Measurements from ENCODE around the gene DEFB113. TPM values are rescaled to one million over a fixed set of nuclear protein-coding genes. Genes with fewer than 3 reads are reported as not detected.

The DEFB113 gene
- total and polyA plus RNA-seq, 2 donors from 2014 or later, result not detected

DNA sequence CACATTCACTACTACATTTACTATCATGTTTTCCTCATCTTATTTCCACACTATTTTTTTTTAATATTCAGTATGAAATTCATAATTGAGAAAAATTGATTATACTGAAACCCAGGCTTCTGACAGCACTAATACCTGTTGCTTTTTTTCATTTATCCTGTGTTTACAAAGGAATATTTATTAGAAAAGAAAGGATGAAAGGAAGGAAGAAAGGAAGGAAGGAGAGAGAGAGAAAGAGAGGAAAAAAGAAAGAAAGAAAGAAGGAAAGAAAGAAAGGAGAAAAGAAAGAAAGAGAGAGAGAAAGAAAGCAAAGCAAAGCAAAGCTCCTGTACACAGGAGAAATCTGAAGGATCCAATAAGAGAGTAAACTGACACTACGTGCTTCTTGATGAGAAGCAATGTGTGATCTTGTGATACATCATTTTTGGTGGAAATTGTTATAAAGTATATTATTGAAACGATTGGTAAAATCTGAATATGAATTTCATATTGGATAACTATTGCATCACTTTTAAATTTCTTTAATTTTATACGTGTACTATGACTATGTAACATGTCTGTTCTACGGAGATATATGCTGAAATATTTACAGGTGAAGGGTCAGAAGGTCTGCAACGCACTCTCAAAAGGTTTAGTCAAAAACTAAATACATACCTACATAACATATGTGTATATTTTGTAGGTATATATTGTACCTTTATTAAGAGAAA is 49.3 kb downstream of the DEFB113 start:
- Histone ChIP-seq H3K4me1 (ENCODE audit: control insufficient read depth in 2 of 3, insufficient read depth in 2 of 3, low read depth in 1 of 3, low read length in 3 of 3) (no peaks in the 10 kb centered on the region), H3K27me3 (ENCODE audit: control insufficient read depth, insufficient read depth, low read length) (no peaks in the 10 kb centered on the region), H3K36me3 (ENCODE audit: control insufficient read depth in 2 of 3, insufficient read depth in 3 of 3, low read length in 3 of 3) (no peaks in the 10 kb centered on the region), H3K4me3 (ENCODE audit: low read length in 3 of 3) (no peak overlapping the region), H3K27ac (ENCODE audit: low read depth in 2 of 2, low read length in 2 of 2) (no peak overlapping the region), H3K9ac (ENCODE audit: low read length in 3 of 3) (no peak overlapping the region), H3K9me3 (ENCODE audit: control insufficient read depth in 2 of 3, insufficient read depth in 1 of 3, low read length in 3 of 3) (no peaks in the 10 kb centered on the region)
- intact Hi-C loops (cut with DNase I), result no loop called here
- FAIRE-seq, result no peak
- TF ChIP-seq CTCF (IDR thresholded peaks at IDR 0.05; ENCODE audit: borderline replicate concordance, extremely low read depth, insufficient read depth), result no peak
- no peak for DNase-seq

GRCh38 chr6:49919261-49919660 is 50.2 kb downstream of the DEFB113 start:
- no peaks in the 10 kb centered on the region for H3K9me3 ChIP-seq (ENCODE audit: control insufficient read depth in 2 of 3, insufficient read depth in 1 of 3, low read length in 3 of 3)
- no peak overlapping the region for H3K4me3 ChIP-seq (ENCODE audit: low read length in 3 of 3)
- peak in 1 of 5 donors; percentile 8 for DNase-seq
- no peak for TF ChIP-seq CTCF (IDR thresholded peaks at IDR 0.05; ENCODE audit: borderline replicate concordance, extremely low read depth, insufficient read depth)
- no peaks in the 10 kb centered on the region for H3K36me3 ChIP-seq (ENCODE audit: control insufficient read depth in 2 of 3, insufficient read depth in 3 of 3, low read length in 3 of 3)
- no peaks in the 10 kb centered on the region for H3K4me1 ChIP-seq (ENCODE audit: control insufficient read depth in 2 of 3, insufficient read depth in 2 of 3, low read depth in 1 of 3, low read length in 3 of 3)
- no peaks in the 10 kb centered on the region for H3K27me3 ChIP-seq (ENCODE audit: control insufficient read depth, insufficient read depth, low read length)
- H3K27ac ChIP-seq (ENCODE audit: low read depth in 2 of 2, low read length in 2 of 2), result no peak overlapping the region
- intact Hi-C loops (cut with DNase I), result no loop called here
- no peak for FAIRE-seq
- no peak overlapping the region for H3K9ac ChIP-seq (ENCODE audit: low read length in 3 of 3)

DNA sequence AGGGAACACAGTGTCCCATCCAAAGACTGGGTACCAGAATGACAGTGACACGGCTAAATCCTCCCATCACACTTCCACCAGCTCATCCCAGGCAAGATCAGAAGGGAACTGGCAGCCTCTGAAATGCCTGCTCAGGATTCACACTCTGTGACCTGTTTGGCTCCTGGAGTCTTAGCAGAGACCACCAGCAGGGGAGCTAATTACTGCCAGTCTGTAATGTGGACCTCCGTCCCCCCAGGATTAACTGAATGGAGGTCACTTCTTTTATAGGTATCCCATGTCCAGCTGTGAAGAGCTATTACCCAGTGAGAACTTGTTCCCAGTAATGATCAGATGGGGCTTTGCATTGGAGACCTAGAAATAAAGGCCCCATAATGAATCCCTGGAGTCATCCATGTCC is 50.6 kb downstream of the DEFB113 start:
- FAIRE-seq, result no peak
- intact Hi-C loops (cut with DNase I), result no loop called here
- no peak for DNase-seq

More for the DNA sequence above, 50.6 kb downstream of the DEFB113 start:
- no peak overlapping the region for H3K9ac ChIP-seq (ENCODE audit: low read length in 3 of 3)
- H3K4me1 ChIP-seq (ENCODE audit: control insufficient read depth in 2 of 3, insufficient read depth in 2 of 3, low read depth in 1 of 3, low read length in 3 of 3), result no peaks in the 10 kb centered on the region
- no peak overlapping the region for H3K4me3 ChIP-seq (ENCODE audit: low read length in 3 of 3)
- H3K9me3 ChIP-seq (ENCODE audit: control insufficient read depth in 2 of 3, insufficient read depth in 1 of 3, low read length in 3 of 3), result no peaks in the 10 kb centered on the region
- TF ChIP-seq CTCF (IDR thresholded peaks at IDR 0.05; ENCODE audit: borderline replicate concordance, extremely low read depth, insufficient read depth), result no peak
- no peaks in the 10 kb centered on the region for H3K36me3 ChIP-seq (ENCODE audit: control insufficient read depth in 2 of 3, insufficient read depth in 3 of 3, low read length in 3 of 3)
- no peak overlapping the region for H3K27ac ChIP-seq (ENCODE audit: low read depth in 2 of 2, low read length in 2 of 2)
- H3K27me3 ChIP-seq (ENCODE audit: control insufficient read depth, insufficient read depth, low read length), result no peaks in the 10 kb centered on the region

Other genes with a start within 250 kb of the DEFB113 start
- not detected for gene CRISP3, start 225.2 kb downstream of the DEFB113 start, total RNA-seq
- not detected for gene CRISP3, start 225.2 kb downstream of the DEFB113 start, polyA plus RNA-seq (ENCODE audit: insufficient read depth, low read depth, low replicate concordance)
- gene PGK2, start 182.3 kb downstream of the DEFB113 start, total RNA-seq, result not detected
- not detected for gene PGK2, start 182.3 kb downstream of the DEFB113 start, polyA plus RNA-seq (ENCODE audit: insufficient read depth, low read depth, low replicate concordance)
- gene CRISP1, start 103.1 kb downstream of the DEFB113 start, total RNA-seq, result not detected
- gene CRISP1, start 103.1 kb downstream of the DEFB113 start, polyA plus RNA-seq (ENCODE audit: insufficient read depth, low read depth, low replicate concordance), result not detected
- not detected for gene DEFB114, start 5.5 kb downstream of the DEFB113 start, total RNA-seq
- not detected for gene DEFB114, start 5.5 kb downstream of the DEFB113 start, polyA plus RNA-seq (ENCODE audit: insufficient read depth, low read depth, low replicate concordance)
- not detected for gene DEFB110, start 52.4 kb upstream of the DEFB113 start, total RNA-seq
- not detected for gene DEFB110, start 52.4 kb upstream of the DEFB113 start, polyA plus RNA-seq (ENCODE audit: insufficient read depth, low read depth, low replicate concordance)
- not detected for gene DEFB112, start 80.3 kb upstream of the DEFB113 start, total RNA-seq
- gene DEFB112, start 80.3 kb upstream of the DEFB113 start, polyA plus RNA-seq (ENCODE audit: insufficient read depth, low read depth, low replicate concordance), result not detected